ENCODE data around the gene C17orf67.
"Not testable (repeated sequence)": the region's sequence is repeated elsewhere in the genome, so short reads cannot be mapped to it uniquely, and the experiment has no call there.

The C17orf67 gene

DNA sequence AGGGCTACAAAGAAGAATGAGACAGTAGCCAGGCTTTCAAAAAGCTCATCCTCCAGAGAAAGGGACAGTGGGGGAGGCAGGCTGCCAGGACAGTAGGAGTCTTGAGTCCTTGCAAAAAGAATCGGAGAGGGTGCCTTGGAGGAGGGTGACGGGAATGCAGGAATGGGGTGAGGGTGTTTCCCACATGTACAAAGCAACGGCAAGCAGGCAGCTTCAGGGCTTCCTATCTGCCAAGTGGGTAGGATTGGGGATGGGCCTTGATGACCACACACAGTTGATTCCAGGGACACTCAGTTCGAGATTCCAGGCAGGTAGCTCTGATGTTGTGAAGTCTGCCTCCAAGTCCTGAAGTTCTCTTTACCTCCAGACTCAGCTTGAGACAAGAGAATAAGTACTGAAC, 54.4 kb downstream of the C17orf67 start:
- no peak overlapping the region for H3K4me3 ChIP-seq (ENCODE audit: low read depth, low read length)

DNA sequence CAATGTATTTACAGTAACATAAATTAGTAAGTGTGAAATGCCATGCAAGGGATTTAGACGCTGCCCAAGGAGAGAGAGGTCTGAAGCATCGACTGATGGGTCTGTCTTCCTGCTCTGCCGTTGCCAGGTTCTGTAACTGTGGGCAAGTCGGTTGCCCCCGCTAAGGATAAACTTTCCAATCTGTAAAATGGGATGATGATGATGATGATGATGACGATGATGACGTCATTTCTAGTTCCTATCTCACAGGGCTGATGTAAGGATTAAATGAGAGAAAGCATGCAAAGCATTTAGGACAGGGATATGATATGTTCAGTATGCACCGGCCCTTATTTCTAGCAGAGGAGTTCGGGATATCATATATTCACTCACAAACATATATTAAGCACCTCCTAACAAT, 54.8 kb downstream of the C17orf67 start:
- H3K4me3 ChIP-seq (ENCODE audit: low read depth, low read length): no peak overlapping the region

DNA sequence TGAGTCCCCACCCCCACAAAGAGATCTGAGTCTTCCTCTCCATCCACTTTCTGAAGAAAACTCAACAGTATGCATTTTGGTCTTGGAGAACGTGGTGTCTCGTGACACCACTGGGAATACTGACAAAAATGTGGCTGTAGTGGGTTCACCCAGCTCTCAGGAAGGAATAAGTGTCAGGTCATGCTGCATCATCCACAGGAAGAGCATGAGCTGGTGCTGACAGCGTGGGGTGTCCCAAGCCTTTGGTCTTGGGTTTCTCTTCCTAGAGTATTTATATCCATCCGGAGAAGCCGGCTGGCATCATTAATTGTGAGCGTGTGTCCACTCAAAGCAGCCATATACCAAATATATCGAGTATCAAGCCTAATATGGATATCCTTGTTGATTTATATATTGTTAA, 55.9 kb downstream of the C17orf67 start:
- no peak overlapping the region for H3K4me3 ChIP-seq (ENCODE audit: low read depth, low read length)

DNA sequence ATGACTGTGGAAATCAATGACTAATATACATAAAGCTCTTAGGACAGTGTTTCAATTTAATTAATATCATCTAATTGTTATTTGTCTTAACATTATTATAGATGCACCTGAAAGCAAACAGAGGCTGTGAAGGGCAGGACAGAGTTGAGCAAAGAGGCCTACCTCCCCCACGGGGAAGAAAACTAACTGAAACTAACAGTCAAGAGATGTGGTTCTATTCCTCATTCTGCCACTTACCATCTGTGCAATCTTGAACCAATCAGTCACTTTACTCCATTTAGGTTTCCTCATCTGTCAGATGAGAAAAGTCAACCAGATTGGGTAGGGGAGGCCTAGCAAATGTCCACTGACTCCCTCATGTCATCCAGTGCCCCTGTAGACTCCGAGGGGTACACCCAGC, 59.1 kb downstream of the C17orf67 start:
- H3K4me3 ChIP-seq (ENCODE audit: low read depth, low read length): no peak overlapping the region

DNA sequence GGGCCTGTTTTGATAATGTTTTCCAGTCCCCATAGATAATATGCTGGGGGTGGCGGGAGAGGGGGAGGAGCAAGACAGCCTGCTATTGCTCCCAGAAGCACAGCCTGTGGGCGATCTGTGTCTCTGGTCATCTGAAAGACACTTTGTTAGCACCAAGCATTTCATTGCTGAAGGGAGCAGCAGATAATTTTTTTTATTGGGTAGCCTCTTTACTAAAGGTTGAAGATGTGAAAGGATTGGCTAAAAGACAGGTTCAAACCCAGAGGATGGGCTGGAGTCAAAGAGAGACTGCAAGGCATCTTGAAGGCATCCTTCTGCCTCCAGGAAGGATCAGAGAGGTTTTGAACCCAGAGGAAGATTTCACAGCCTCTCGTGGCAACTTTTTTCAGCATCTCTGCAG, 60.6 kb downstream of the C17orf67 start:
- no peak overlapping the region for H3K4me3 ChIP-seq (ENCODE audit: low read depth, low read length)

DNA sequence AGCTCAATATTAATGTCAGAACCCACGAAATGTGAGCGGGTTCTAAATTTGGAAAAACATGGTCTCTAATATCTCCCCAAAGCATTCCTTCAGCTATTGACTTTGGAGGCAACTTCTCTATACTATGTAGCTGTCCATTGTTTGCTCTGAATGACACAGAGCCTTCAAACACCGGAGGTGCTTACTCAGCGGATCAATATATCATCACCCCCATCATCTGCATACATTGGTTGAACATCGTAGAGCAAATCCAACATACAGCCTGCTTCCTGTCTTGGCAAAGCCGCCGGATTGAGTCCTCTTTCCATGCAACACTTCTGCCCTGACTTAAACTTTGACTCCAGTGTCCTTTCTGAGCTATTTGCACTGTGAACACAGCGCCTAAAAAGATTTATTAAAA, 61.3 kb downstream of the C17orf67 start:
- no peak overlapping the region for H3K4me3 ChIP-seq (ENCODE audit: low read depth, low read length)

DNA sequence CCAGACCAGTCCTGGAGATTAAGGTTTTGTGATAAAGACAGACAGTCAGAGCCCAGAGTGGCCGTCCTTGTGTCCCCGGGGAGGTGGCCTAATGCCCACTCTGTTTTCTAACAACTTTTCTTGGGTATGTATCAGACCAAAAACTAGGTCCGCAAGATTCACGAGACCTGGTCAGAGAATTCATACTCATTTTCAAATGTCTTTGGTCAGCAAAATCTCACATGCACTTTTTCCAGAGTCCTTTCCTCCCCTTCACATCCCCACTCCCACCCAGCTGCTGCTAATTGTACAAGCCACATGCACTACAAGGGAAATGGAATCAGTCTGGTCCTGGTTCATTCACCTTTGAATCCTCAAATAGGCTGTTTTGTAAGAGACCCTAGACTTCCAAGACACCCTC, 61.7 kb downstream of the C17orf67 start:
- no peak overlapping the region for H3K4me3 ChIP-seq (ENCODE audit: low read depth, low read length)

DNA sequence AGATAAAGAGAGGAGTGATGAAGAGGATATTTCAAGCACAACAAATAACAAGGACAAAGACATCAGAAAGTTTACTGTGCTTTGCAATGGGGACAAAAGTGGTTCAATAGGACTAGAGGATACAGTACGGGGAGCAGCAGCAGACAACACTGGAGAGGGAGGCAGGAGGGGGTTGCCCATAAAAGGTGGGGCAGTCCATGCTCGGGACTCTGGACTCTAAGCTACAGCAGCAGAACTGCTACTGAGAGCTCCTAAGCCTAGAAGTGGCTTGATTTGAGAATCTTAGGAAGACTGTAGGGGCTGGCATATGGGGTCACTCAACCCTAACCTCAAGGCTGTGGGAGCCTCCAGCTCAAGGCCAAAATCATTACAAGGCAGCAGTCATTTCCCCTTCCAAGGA, 62.2 kb downstream of the C17orf67 start:
- no peak overlapping the region for H3K4me3 ChIP-seq (ENCODE audit: low read depth, low read length)

DNA sequence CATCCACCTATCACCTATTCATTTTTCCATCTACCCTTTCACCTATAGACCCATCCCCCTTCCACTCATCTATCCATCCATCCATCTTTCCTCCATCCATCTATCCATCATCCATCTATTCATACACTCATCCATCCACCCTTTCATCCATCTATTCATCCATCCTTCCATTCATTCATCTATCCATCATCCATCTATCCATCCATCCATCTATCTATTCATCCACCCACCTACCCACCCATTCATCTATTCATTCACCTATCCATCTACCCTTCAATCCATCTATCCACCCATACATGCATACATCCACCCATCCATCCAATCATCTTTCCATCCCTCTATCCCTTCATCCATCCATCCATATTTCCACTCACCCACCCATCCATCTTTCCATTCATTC, 63.3 kb downstream of the C17orf67 start:
- no peak overlapping the region for H3K4me3 ChIP-seq (ENCODE audit: low read depth, low read length)

DNA sequence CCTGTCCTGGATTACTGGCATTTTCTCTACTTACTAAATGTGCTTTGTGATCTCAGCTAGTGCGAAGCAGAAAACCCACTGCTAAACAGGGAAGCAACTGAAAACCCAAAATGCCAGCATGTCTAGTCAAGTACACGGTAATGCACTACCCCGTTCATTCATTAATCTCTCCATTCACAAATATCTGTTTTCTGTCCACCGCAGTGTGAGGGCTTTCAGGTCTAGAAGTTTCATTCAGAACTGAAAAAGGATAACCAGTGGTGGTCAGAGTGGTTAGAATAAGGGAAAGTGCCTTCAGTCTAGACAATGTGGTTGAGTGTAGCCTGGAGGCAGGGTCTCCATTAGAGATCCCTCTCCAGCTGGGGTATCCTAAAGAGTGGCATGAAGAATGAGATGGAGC, 68.3 kb downstream of the C17orf67 start:
- no peak overlapping the region for H3K4me3 ChIP-seq (ENCODE audit: low read depth, low read length)

DNA sequence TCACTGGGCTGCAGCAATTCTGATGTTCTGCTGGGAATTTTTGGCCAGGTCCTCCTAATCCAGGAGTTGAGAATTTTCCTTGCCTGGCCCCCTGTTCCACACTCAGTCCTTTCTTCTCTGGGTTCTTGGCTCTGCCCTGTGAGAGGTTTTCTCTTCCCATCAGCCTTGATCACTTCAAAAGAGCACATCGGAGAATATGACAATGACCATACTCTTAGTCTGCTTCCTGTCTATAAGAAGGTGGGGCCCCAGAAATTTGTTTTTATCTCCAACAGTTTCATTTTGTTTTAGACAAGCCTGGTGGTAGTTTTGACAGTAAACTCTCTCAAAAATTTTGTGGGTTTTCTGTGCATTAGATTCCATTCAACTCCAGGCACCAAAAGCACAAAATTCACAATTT, 70.7 kb downstream of the C17orf67 start:
- no peak overlapping the region for H3K4me3 ChIP-seq (ENCODE audit: low read depth, low read length)

DNA sequence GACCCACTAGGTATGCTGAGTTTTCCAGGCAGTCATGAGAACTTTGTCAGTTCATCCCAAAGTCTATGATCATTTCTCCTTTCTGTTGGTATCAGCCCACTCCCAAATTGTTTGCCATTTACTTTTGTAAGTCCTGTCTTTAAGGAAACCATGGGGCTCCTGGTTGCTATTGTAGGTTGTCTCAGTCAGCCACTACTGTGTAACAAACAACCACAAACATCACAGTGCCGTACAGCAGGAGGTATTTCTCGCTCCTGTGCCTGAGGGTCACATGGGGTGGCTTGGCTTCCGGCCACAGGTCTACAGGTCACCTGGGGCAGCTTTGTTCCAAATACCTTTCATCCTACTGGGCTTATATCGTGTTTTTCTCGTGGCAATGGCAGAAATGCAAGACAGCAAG, 71.6 kb downstream of the C17orf67 start:
- H3K4me3 ChIP-seq (ENCODE audit: low read depth, low read length): no peak overlapping the region

DNA sequence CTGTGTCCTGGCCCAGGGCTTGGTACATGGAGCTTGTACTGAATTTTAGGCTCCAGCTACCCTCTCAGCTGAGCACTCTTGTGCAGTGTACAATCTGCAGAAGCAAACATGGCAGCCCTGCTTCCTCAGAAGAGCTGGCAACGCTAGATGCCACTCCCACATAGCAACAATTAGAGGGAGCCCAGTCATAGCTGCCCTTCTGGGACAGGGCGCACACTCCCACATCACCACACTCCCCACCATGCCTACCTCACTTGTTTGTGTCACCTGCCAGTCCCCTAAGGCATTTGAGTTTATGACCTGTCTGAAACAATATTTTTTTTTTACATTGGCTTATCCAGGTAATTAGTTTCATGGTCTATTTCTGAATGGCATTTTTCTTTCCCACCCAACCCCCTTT, 72.3 kb downstream of the C17orf67 start:
- H3K4me3 ChIP-seq (ENCODE audit: low read depth, low read length): no peak overlapping the region

DNA sequence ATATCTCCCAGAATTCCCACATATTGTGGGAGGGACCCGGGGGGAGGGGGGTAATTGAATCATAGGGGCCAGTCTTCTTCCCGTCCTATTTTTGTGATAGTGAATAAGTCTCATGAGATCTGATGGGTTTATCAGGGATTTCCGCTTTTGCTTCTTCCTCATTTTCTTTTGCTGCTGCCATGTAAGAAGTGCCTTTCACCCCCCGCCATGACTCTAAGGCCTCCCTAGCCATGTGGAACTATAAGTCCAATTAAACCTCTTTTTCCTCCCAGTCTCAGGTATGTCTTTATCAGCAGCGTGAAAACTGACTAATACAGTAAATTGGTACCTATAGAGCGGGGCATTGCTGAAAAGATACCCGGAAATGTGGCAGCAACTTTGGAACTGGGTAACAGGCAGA, 76.1 kb downstream of the C17orf67 start:
- H3K4me3 ChIP-seq (ENCODE audit: low read depth, low read length): not testable (repeated sequence)

DNA sequence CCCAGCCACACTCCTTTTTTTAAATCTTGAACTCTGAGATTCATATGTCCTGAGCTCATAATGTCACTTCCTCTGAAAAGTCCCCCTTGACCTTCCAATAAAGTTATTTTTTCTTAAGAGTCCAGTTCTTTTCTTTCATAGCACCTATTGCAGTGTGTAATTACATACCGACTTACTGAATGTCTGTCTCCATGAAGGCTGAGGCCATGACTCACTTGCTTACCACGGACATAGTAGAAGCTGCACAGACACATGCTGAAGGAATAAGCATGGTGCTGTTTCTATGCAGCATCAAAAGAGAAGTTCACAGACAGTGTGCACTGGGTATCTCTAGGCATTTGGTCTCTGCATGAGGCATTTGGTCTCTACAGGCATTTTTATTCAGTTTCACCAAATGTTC, 77.2 kb downstream of the C17orf67 start:
- no peak overlapping the region for H3K4me3 ChIP-seq (ENCODE audit: low read depth, low read length)

DNA sequence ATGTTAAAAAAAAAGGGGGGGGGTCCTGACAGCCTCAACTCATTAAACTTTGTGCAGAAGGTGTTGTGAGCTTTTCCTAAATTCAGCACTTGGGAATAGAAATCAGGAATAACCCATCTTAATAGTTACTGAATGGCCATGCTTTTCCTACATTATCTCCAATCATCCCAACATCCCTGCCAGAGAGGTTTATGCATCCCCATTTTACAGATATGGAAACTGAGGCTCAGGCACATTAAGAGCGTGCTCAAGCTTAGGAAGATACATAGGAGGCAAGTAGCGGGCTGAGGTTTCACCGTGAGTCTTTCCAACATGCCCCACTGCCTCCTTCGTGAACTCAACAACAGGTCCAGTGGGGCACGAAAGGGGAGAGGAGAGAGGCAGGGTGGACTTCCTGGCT, 78.4 kb downstream of the C17orf67 start:
- no peak overlapping the region for H3K4me3 ChIP-seq (ENCODE audit: low read depth, low read length)

DNA sequence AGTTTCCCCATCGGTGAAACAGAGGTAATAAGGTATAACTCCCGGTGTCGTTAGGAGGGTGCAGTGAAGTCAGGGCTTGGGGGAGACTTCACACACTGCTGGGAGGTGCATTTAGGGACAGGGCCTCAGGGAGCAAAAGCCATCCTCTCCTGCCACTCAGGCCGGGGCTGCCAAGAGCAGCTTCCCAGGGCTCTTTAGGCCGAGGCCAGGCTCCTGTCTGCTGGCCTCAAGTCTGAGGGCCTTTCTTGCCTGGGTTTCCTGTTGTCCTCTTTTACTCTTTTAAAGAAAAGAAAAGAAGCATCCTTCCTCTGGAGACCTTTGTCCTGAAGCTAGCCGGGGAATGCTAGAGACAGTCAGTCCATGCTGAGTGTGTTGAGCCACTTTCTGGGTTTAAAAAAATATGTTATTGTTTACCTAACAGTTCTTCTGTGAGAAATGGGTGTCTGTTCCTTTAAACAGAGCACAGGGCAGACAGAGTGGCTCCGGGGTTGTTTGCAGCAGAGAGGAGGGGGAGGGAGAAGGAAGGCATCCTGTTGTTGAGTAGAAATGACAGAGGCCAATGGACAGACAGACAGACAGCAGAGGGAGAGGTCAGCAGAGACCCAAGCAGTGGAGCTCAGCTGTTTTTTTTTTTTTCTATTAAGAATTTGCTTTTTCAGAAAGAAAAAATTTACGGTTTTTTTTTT, 79.1 kb downstream of the C17orf67 start:
- no peak overlapping the region for H3K4me3 ChIP-seq (ENCODE audit: low read depth, low read length)

DNA sequence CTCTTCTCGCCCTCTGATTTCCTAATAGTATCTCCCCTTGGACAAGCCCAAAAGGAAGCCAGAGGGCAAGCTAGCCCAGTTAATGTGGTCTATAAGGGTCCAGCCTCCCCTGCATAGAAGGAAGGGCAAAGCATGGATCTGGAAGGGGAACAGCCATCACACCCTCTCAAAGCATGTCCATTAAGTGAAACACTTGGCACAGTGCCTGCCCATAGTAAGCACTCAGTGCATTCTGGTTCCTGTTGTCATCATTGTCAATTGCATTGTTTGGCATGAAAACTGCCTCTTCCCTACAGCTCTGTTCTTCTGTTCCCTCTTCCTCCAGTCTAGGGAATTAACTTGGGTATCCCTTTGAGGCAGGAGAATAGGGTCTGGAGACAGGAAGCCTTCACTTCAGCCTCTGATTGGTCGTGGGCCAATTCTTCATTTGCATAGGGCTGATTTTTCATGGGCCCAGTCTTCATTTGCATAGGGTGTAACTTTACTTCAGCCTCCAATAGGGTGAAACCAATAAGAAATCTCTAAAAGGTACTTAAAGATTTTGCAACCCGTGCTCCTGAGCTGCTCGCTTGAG, 81.4 kb downstream of the C17orf67 start:
- H3K4me3 ChIP-seq (ENCODE audit: low read depth, low read length): no peak overlapping the region

DNA sequence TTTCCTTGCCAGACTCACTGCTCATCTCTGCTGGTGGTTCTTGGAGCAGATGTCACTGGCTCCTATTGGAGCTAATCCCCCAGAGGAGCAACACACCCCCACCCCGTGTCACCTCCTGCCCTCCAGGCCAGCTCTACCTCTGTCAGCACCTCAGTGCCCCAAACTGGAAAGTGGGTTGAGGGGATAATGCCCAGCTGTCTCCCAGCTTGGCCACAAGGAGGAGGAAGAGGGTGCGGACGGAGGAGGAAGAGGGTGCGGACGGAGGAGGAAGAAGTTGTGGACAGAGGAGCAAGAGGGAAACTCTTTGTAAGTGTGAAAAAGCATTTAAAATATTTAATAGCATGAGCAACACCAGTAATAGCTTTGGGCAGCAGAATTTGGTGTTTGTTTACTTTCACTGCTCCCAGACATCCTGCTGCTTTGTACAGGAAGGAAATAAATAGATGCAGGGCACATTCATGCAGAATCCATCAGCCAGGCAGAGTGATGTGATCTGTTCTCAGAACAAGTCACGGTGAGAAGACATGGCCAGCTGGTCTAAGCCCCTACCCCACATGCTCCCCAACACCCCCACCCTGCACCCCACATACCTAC, 82.5 kb downstream of the C17orf67 start:
- no peak overlapping the region for H3K4me3 ChIP-seq (ENCODE audit: low read depth, low read length)

DNA sequence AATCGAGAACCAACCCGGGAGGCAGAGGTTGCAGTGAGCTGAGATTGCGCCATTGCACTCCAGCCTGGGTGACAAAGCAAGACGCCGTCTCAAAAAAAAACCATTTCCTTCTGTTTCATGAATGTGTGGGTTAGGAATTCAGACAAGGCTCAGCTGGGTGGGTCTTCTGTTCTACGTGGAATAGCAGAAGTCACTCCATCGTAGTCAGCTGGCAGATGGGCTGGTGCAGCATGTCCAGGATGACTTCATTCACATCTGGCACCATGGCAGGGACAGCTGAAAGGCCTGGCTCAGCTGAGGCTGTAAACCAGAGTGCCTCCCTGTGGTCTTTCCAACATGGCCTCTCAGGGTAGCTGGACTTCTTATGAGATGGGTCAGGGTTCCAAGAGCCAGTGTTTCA, 89.0 kb downstream of the C17orf67 start:
- H3K4me3 ChIP-seq (ENCODE audit: low read depth, low read length): no peak overlapping the region

DNA sequence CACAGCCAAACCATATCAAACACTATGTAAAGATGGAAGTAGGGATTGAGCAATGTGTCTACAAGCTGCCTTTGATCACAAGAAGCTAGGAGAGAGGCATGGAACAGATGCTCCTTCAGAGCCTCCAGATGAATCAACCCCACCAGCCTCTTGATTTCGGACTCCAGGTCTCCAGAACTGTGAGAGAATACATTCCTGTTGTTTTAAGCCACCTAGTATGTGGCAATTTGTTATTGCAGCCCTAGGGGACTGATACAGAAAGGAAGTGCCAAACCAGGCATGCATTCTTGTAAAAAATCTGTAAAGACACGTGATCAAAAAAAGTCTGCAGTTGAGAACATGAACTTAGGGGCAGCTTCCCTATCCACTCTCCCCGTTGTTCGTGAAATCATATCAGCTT, 91.1 kb downstream of the C17orf67 start:
- no peak overlapping the region for H3K4me3 ChIP-seq (ENCODE audit: low read depth, low read length)
